ENCODE measurements around the gene LRRC4C. TPM values are rescaled to one million over a fixed set of nuclear protein-coding genes. Genes with fewer than 3 reads are reported as not detected.

The LRRC4C gene
- total RNA-seq, 2 donors from 2014 or later: 0.95 to 3.2 TPM

GRCh38 chr11:41045266-41045665, 414.2 kb downstream of the LRRC4C start:
- H3K4me1 ChIP-seq (ENCODE audit: control insufficient read depth in 1 of 2, low read depth in 2 of 2): no peaks in the 10 kb centered on the region

GRCh38 chr11:41044747-41045146, 414.7 kb downstream of the LRRC4C start:
- no peaks in the 10 kb centered on the region for H3K9me3 ChIP-seq
- no peak for ATAC-seq (ENCODE audit: insufficient number of reproducible peaks, low FRiP score, low read depth)
- H3K27me3 ChIP-seq (replicated peaks; ENCODE audit: insufficient read depth): no peaks in the 10 kb centered on the region
- DNase-seq (ENCODE audit: low spot score): no peak
- H3K27ac ChIP-seq: no peak overlapping the region
- no peaks in the 10 kb centered on the region for H3K4me1 ChIP-seq (ENCODE audit: control insufficient read depth in 1 of 2, low read depth in 2 of 2)
- H3K36me3 ChIP-seq: no peaks in the 10 kb centered on the region
- H3K4me3 ChIP-seq: no peak overlapping the region
- TF ChIP-seq, protein P1, sequence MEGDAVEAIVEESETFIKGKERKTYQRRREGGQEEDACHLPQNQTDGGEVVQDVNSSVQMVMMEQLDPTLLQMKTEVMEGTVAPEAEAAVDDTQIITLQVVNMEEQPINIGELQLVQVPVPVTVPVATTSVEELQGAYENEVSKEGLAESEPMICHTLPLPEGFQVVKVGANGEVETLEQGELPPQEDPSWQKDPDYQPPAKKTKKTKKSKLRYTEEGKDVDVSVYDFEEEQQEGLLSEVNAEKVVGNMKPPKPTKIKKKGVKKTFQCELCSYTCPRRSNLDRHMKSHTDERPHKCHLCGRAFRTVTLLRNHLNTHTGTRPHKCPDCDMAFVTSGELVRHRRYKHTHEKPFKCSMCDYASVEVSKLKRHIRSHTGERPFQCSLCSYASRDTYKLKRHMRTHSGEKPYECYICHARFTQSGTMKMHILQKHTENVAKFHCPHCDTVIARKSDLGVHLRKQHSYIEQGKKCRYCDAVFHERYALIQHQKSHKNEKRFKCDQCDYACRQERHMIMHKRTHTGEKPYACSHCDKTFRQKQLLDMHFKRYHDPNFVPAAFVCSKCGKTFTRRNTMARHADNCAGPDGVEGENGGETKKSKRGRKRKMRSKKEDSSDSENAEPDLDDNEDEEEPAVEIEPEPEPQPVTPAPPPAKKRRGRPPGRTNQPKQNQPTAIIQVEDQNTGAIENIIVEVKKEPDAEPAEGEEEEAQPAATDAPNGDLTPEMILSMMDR (IDR thresholded peaks at IDR 0.05): no peak

More at GRCh38 chr11:41045266-41045665, 414.2 kb downstream of the LRRC4C start:
- TF ChIP-seq, protein P1 (IDR thresholded peaks at IDR 0.05): no peak
- DNase-seq (ENCODE audit: low spot score) (no peak), ATAC-seq (ENCODE audit: insufficient number of reproducible peaks, low FRiP score, low read depth) (no peak)
- Histone ChIP-seq H3K27me3 (replicated peaks; ENCODE audit: insufficient read depth) (no peaks in the 10 kb centered on the region), H3K27ac (no peak overlapping the region), H3K9me3 (no peaks in the 10 kb centered on the region), H3K4me3 (no peak overlapping the region), H3K36me3 (no peaks in the 10 kb centered on the region)

DNA sequence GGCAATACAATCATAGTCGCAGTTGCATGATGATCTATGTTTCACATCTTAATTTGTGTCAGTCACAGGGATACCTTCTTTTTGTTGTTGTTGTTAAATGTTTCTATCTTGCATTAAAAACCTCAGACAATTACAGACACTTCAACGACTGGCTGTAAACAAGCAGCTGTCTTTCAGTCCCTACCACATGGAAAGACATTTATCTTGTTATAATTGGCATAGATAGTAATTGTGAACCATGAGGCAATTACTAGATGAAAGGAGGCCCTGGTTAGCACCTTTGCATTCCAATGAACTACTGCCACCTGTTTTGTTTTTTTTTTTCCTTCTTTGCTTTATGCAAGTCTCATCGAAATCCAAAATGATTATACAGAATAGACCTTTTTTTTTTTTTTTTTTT, 416.8 kb downstream of the LRRC4C start:
- TF ChIP-seq, protein P1 (IDR thresholded peaks at IDR 0.05): no peak
- ATAC-seq (ENCODE audit: insufficient number of reproducible peaks, low FRiP score, low read depth) (no peak), DNase-seq (ENCODE audit: low spot score) (no peak)
- no peak overlapping the region for H3K4me3 ChIP-seq
- H3K9me3 ChIP-seq: no peaks in the 10 kb centered on the region
- no peaks in the 10 kb centered on the region for H3K36me3 ChIP-seq
- H3K27ac ChIP-seq: no peak overlapping the region
- H3K4me1 ChIP-seq (ENCODE audit: control insufficient read depth in 1 of 2, low read depth in 2 of 2): no peaks in the 10 kb centered on the region
- H3K27me3 ChIP-seq (replicated peaks; ENCODE audit: insufficient read depth): no peaks in the 10 kb centered on the region

DNA sequence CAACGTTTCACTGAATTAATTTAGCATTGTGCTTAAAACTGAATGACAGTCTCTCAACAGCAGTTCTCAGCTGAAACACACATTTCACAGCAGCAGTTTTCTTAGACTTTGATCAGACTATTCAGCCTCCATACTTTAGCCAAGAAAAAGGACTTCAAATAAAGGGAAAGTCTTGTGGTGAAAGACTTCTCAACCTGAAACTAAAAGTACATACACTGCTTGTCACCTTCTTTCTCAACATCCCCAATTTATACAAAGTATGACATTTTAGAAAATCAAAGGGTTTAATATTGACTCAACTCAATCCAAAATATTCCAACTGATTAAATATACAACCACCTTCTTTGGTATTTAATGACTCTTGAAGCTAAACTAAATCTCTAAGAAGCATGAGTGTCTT, 419.0 kb downstream of the LRRC4C start:
- no peak overlapping the region for H3K4me3 ChIP-seq
- no peaks in the 10 kb centered on the region for H3K9me3 ChIP-seq
- ATAC-seq (ENCODE audit: insufficient number of reproducible peaks, low FRiP score, low read depth) (no peak), DNase-seq (ENCODE audit: low spot score) (no peak)
- H3K27me3 ChIP-seq (replicated peaks; ENCODE audit: insufficient read depth): no peaks in the 10 kb centered on the region
- no peak overlapping the region for H3K27ac ChIP-seq
- no peaks in the 10 kb centered on the region for H3K36me3 ChIP-seq
- TF ChIP-seq, protein P1 (IDR thresholded peaks at IDR 0.05): no peak
- H3K4me1 ChIP-seq (ENCODE audit: control insufficient read depth in 1 of 2, low read depth in 2 of 2): no peaks in the 10 kb centered on the region

- Histone ChIP-seq H3K4me3 (no peak overlapping the region), H3K27me3 (replicated peaks; ENCODE audit: insufficient read depth) (no peaks in the 10 kb centered on the region), H3K27ac (no peak overlapping the region), H3K9me3 (no peaks in the 10 kb centered on the region), H3K4me1 (ENCODE audit: control insufficient read depth in 1 of 2, low read depth in 2 of 2) (no peaks in the 10 kb centered on the region), H3K36me3 (no peaks in the 10 kb centered on the region)
- ATAC-seq (ENCODE audit: insufficient number of reproducible peaks, low FRiP score, low read depth) (no peak), DNase-seq (ENCODE audit: low spot score) (no peak)
- TF ChIP-seq, protein P1 (IDR thresholded peaks at IDR 0.05): no peak
Observed at GRCh38 chr11:41039592-41039991, 419.9 kb downstream of the LRRC4C start.
